ACC112 (cell line): Measurements from ENCODE around the gene KRTAP10-6.
"Not testable (repeated sequence)": the region's sequence is repeated elsewhere in the genome, so short reads cannot be mapped to it uniquely, and the experiment has no call there.

ENCODE experiments used
- H2AFZ ChIP-seq: fragments of 200-600 bp; sonication (generic); one replicate; pipeline ENCODE4 v1.6.0; 2017; ENCODE audit warnings: antibody characterized with exemption, low read length; ENCODE audit not compliant: unreplicated experiment
- H3K27ac ChIP-seq: fragments of 200-600 bp; sonication (generic); 2 replicates; pipeline ENCODE4 v1.5.1; 2014; ENCODE audit warnings: low read depth, mild to moderate bottlenecking, antibody characterized with exemption, low read length, moderate library complexity
- H3K27me3 ChIP-seq: fragments of 200-600 bp; sonication (generic); 2 replicates; pipeline ENCODE4 v1.6.1; 2014; ENCODE audit warnings: mild to moderate bottlenecking, antibody characterized with exemption, low read length, moderate library complexity, mixed read lengths; ENCODE audit not compliant: insufficient read depth
- H3K36me3 ChIP-seq: fragments of 200-600 bp; sonication (generic); 2 replicates; pipeline ENCODE4 v1.6.1; 2016; ENCODE audit warnings: mild to moderate bottlenecking, antibody characterized with exemption, low read length, moderate library complexity, mixed read lengths; ENCODE audit not compliant: insufficient read depth
- H3K4me1 ChIP-seq: fragments of 200-600 bp; sonication (generic); one replicate; pipeline ENCODE4 v1.6.1; 2016; ENCODE audit warnings: low read length, mixed read lengths; ENCODE audit not compliant: insufficient read depth, unreplicated experiment, control insufficient read depth
- H3K4me3 ChIP-seq: fragments of 200-600 bp; sonication (generic); 2 replicates; pipeline ENCODE4 v1.5.1; 2014; ENCODE audit warnings: mild to moderate bottlenecking, low read depth, low read length
- H3K79me2 ChIP-seq: fragments of 200-600 bp; sonication (generic); one replicate; pipeline ENCODE4 v1.6.0; 2016; ENCODE audit warnings: low read length; ENCODE audit not compliant: control insufficient read depth, unreplicated experiment, insufficient read depth

Gene KRTAP10-6

GRCh38 chr21:44583800-44584147, 8.5 kb downstream of the KRTAP10-6 start:
- Histone ChIP-seq H3K36me3 (no peaks in the 10 kb centered on the region), H3K27ac (no peak overlapping the region), H3K27me3 (peaks cover 16% of the 10 kb centered on the region), H3K79me2 (no peaks in the 10 kb centered on the region), H3K4me1 (no peaks in the 10 kb centered on the region), H3K4me3 (no peak overlapping the region), H2AFZ (no peak overlapping the region)

DNA sequence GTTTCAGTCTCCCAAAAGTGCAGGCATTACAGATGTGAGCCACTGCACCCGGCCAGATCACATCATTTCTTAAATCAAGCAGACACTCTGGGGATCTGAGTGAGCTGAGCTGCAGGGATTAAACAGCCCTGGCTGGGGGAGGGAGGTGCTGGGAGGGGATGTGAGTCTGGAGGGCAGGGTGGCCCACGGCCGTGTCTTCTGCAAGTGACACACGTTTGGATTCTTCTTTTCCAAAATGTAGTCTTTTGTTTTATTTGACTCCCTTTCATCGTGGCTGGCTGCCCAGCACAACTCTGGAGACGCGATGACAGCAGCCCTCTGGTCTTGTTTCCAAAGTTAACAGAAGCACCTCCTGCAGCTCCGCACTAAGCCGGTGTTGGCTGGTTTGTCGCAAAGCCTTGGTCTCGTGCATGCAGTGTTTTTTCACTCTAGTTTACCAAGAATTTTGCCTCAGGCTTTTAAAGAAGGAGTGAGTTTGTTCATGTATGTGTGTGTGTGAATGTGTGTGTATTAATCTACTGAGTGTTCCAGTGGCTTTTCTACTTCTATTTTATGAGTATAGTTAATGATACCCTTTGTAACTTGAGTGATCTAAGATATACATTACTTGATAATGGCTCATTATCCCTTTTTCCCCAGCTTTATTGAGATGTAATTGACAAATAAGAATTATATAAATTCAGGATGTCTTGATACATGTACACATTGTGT, 9.1 kb downstream of the KRTAP10-6 start:
- no peak overlapping the region for H3K4me3 ChIP-seq
- H3K79me2 ChIP-seq = no peaks in the 10 kb centered on the region
- no peak overlapping the region for H2AFZ ChIP-seq
- H3K27ac ChIP-seq = no peak overlapping the region
- no peaks in the 10 kb centered on the region for H3K36me3 ChIP-seq
- H3K27me3 ChIP-seq = peaks cover 16% of the 10 kb centered on the region
- no peaks in the 10 kb centered on the region for H3K4me1 ChIP-seq

DNA sequence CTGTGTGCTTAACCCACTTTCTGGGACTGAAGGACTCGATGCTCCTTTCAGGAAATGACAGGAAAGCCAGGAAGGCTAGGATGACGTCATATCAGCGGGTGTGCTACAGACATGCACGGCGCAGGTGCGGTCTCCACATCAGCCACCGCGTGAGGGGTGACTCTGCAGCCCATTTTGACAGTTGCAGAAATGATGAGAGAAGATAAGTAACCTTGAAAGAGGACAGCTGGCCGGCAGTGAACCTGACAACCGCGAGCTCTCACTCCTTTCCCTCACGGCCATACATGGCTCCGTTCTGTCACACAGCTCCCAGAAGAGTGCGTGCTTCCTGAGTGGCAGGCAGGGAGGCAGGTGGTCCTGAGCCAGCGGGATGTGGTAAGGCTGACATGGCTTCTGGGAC, 10.2 kb downstream of the KRTAP10-6 start:
- H3K4me3 ChIP-seq = no peak overlapping the region
- peaks cover 21% of the 10 kb centered on the region for H3K27me3 ChIP-seq
- H3K4me1 ChIP-seq = no peaks in the 10 kb centered on the region
- H2AFZ ChIP-seq = no peak overlapping the region
- H3K79me2 ChIP-seq = no peaks in the 10 kb centered on the region
- H3K36me3 ChIP-seq = no peaks in the 10 kb centered on the region
- no peak overlapping the region for H3K27ac ChIP-seq

- Histone ChIP-seq H3K27me3 (peaks cover 21% of the 10 kb centered on the region), H3K4me3 (no peak overlapping the region), H3K36me3 (no peaks in the 10 kb centered on the region), H3K27ac (no peak overlapping the region), H3K79me2 (no peaks in the 10 kb centered on the region), H3K4me1 (no peaks in the 10 kb centered on the region), H2AFZ (no peak overlapping the region)
Observed at GRCh38 chr21:44581158-44581557, 11.1 kb downstream of the KRTAP10-6 start.

DNA sequence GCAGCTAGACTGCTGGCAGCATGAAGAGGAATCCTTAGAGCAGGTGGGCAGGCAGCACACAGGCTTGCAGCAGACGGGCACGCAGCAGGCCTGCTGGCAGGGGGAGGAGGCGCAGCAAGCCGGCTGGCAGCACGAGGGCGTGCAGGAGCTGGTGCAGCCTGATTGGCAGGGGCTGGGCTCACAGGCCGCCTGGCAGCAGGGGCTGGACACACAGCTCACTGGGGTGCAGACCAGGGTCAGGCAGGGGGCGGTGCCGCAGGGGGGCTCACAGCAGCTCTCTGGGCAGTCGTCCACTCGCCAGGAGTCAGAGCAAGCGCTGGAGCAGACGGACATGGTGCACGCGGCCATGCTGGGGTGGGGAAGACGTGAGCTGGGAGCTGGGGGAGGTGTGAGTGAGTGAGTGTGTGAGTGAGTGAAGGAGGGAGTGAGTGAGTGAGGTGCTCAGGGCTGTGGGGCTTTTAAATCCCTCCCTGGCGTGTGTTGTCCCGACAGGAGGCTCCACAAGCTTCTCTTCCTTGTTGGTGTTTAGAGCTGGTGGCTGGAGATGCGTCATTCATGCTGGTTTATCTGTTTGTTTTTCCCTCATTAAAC, 12.0 kb downstream of the KRTAP10-6 start, which contains the start of gene KRTAP10-5:
KRTAP10-5 (minus strand) TSS at position 374 of the 591 bp plus-strand sequence; CDS start at position 348, 26 bp downstream.
- not testable (repeated sequence) for H2AFZ ChIP-seq, H3K4me3 ChIP-seq, H3K4me1 ChIP-seq, H3K27ac ChIP-seq, H3K36me3 ChIP-seq, H3K79me2 ChIP-seq
- H3K27me3 ChIP-seq = peaks cover 15% of the 10 kb centered on the region

DNA sequence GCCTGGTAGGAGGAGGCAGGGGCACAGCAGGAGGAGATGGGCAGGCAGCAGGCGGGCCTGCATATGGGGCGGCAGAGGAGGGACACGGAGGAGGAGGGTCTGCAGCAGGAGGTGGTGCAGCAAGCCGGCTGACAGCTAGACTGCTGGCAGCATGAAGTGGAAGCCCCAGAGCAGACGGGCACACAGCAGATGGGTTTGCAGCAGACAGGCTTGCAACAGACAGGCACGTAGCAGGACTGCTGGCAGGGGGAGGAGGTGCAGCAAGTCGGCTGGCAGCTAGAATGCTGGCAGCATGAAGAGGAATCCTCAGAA, 12.5 kb downstream of the KRTAP10-6 start:
- peaks cover 10% of the 10 kb centered on the region; the same call in 1 of the 2 replicates for H3K27me3 ChIP-seq
- H3K79me2 ChIP-seq = no peaks in the 10 kb centered on the region
- H2AFZ ChIP-seq = no peak overlapping the region
- H3K27ac ChIP-seq = no peak overlapping the region
- no peaks in the 10 kb centered on the region for H3K36me3 ChIP-seq
- no peaks in the 10 kb centered on the region for H3K4me1 ChIP-seq
- H3K4me3 ChIP-seq = no peak overlapping the region

DNA sequence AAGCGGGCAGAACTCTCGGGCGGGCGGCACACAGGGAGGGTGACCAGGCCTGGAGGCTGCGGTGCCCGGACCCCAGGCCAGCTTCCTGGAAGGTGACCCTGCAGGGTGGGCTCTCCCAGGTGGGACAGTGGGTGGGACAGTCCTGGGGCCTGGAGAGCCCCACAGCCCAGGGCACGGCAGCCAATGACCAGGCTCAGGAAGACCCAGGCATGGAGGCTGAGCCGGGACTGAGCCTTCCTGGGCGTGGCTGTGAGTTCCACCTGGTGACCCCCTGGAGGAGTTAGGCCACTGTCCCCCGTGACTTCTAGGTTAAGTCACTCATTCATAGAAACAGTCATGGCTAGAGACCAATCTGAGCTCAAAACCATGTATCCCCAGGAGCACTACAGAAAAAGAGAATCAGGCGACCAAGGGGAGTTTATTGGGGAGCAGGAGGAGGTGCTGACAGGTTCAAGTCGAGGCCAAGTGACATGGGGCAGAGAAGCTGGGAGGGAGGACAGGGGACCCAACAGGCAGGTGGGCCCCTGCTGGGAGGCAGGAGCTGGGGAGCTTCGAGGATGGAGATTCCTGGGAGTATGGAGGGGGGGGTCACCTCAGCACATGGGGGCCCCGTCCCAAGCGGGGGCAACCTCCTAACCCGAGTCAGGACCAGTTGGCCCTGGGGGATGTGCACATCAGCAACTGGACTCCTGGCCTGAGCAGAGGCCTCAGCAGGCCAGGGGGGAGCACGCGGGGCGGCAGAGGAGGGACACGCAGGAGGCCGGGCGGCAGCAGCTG, 13.1 kb downstream of the KRTAP10-6 start:
- Histone ChIP-seq H3K4me1 (no peaks in the 10 kb centered on the region), H3K79me2 (no peaks in the 10 kb centered on the region), H3K27ac (no peak overlapping the region), H3K36me3 (no peaks in the 10 kb centered on the region), H3K4me3 (no peak overlapping the region), H2AFZ (no peak overlapping the region), H3K27me3 (peaks cover 10% of the 10 kb centered on the region; the same call in 1 of the 2 replicates)

DNA sequence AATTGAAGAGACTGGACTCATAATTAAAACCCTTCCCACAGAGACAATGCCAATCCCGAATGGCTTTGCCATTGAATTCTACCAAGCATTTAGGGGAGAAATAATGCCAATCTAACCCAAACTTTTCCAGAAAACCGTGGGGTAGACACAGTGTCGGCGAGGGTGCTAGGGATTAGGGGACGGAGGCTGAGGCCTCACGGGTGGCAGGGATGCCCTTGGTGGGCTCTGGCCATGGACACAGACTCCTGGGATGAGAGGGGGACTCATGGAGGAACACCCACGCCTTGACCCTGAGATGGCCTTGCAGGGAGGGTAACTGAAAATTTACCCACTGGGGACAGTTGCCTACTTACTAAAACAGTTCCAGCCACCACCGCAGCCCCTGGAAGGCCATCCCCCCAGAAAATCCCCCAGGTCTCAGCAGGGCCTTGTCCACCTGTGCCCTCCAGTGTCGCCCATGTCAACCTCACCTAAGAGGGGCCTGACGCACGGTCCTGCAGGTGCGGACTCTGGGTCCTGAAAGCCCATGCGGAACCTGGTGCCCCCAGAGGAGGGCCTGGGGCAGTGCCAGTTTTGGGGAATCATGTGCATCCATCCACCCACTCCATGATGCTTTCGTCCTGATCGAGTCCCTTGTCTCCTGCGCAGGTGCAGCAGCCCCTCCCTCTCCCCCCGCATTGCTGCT, 13.8 kb downstream of the KRTAP10-6 start:
- Histone ChIP-seq H3K4me3 (no peak overlapping the region), H3K36me3 (no peaks in the 10 kb centered on the region), H3K27ac (no peak overlapping the region)

DNA sequence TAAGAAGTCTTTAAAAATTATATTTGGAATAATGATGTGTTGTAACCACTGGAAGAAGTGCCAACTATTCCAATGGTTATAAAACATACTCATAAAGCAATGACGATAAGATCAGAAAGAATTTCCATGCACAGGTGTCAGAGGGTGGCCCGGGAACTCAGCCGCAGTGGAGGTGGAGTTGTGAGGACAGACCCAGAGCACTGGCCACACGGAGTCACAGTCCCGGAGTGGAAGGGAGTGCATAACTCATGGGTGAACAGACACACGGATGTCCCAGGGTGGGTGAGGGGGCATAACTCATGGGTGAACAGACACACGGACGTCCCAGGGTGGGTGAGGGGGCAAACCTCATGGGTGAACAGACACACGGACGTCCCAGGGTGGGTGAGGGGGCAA, 16.3 kb downstream of the KRTAP10-6 start:
- Histone ChIP-seq H3K4me3 (no peak overlapping the region), H3K27me3 (0 out of 2 replicates have a peak, but pooled peaks cover 7% of the 10 kb centered on the region), H2AFZ (no peak overlapping the region), H3K79me2 (no peaks in the 10 kb centered on the region), H3K27ac (no peak overlapping the region), H3K36me3 (no peaks in the 10 kb centered on the region), H3K4me1 (no peaks in the 10 kb centered on the region)

More for the DNA sequence above, 13.8 kb downstream of the KRTAP10-6 start:
- Histone ChIP-seq H2AFZ (no peak overlapping the region), H3K79me2 (no peaks in the 10 kb centered on the region), H3K4me1 (no peaks in the 10 kb centered on the region), H3K27me3 (peaks cover 10% of the 10 kb centered on the region; the same call in 1 of the 2 replicates)

DNA sequence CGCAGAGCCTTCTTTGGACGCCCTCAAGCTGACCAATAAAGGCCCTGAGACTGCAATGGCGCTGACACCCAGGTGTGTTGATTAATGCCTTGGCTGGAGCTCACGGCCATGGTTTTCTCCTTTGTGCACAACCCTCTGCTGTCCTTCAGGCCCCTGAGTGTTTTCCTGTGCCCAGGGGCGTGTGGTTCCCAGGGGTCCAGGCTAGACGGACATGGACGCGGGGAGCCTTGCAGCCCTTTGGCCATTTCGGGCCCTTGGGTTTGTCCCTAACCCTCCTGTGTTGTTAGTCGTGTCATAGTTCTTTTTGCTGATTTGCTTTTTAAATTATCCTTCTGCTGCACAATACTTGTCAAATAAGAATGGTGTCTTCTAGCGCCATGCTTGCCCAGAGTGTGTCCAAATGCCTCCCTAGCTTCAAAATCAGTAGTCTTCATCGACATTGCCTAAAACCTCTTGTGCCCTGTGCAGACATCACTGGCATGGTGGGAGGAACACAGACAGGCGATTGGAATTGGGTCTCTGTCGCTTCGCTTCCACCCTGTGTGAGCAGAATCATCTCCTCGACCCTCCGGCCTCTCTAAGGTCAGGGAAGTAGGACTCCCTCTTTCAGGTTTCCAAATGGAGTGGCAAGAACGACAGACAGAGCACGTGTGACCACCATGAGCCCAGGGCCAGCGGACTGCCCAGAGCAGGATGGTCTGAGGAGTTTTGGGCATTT, 16.8 kb downstream of the KRTAP10-6 start:
- no peaks in the 10 kb centered on the region for H3K36me3 ChIP-seq
- no peak overlapping the region for H3K4me3 ChIP-seq

More for the DNA sequence above, 16.8 kb downstream of the KRTAP10-6 start:
- Histone ChIP-seq H2AFZ (no peak overlapping the region), H3K27ac (no peak overlapping the region), H3K4me1 (no peaks in the 10 kb centered on the region), H3K79me2 (no peaks in the 10 kb centered on the region), H3K27me3 (peaks cover 7% of the 10 kb centered on the region; the same call in 1 of the 2 replicates)
